Esophagus muscularis mucosa (tissue), 4 donors: ENCODE results near the gene METAP2. TPM values are rescaled to one million over a fixed set of nuclear protein-coding genes. Genes with fewer than 3 reads are reported as not detected.
"Not testable (repeated sequence)": the region's sequence is repeated elsewhere in the genome, so short reads cannot be mapped to it uniquely, and the experiment has no call there.

Source experiments
- DNase-seq: peaks from one replicate; pipeline ENCODE4 v3.0.0-alpha.2; 2017; ENCODE audit errors: extremely low spot score
- H3K27ac ChIP-seq, 4 donors: fragments of 200-600 bp; sonication (generic); replicated peaks in 1 of 4; 1 replicate in 3 of 4; 2 replicates in 1 of 4; pipeline ENCODE4 v1.5.1; 2016 to 2019; ENCODE audit warnings: mild to moderate bottlenecking in 1 of 4
- H3K27me3 ChIP-seq, 4 donors: fragments of 200-600 bp; sonication (generic); one replicate each; pipeline versions ENCODE4 v1.5.1 to v1.6.0; 2016 to 2019
- H3K36me3 ChIP-seq, 4 donors: fragments of 200-600 bp; sonication (generic); one replicate each; pipeline ENCODE4 v1.5.1; 2016 to 2019
- H3K4me1 ChIP-seq, 4 donors: fragments of 200-600 bp; sonication (generic); one replicate each; pipeline ENCODE4 v1.5.1; 2016 to 2019
- H3K4me3 ChIP-seq, 4 donors: fragments of 200-600 bp; sonication (generic); 1 replicate in 2 of 4; 2 replicates in 2 of 4; pipeline ENCODE4 v1.5.1; 2016 to 2019; ENCODE audit warnings: mild to moderate bottlenecking in 4 of 4, moderate library complexity in 1 of 4
- H3K9me3 ChIP-seq, 4 donors: fragments of 200-600 bp; sonication (generic); 1 replicate in 3 of 4; 2 replicates in 1 of 4; pipeline ENCODE4 v1.5.1; 2016 to 2019
- CTCF ChIP-seq, 3 experiments: fragments of 200-600 bp in 2 of 3; fragments of 450-650 bp in 1 of 3; sonication (generic) in 2 of 3; IDR thresholded peaks; one replicate each; pipeline ENCODE4 v1.5.1; 2017 to 2019; ENCODE audit warnings: antibody characterized with exemption in 3 of 3, mild to moderate bottlenecking in 2 of 3, moderate library complexity in 1 of 3
- EP300 ChIP-seq: sonication (generic); formaldehyde crosslinking; IDR thresholded peaks from one replicate; pipeline ENCODE4 v1.6.1; 2017; ENCODE audit warnings: antibody characterized with exemption
- POLR2A ChIP-seq: fragments of 450-650 bp; IDR thresholded peaks from one replicate; pipeline ENCODE4 v1.6.1; 2017; ENCODE audit warnings: antibody characterized with exemption, moderate library complexity, mild to moderate bottlenecking, low read depth
- POLR2AphosphoS5 ChIP-seq, 2 donors: sonication (generic); formaldehyde crosslinking; IDR thresholded peaks; one replicate each; pipeline ENCODE4 v1.6.1; 2017; ENCODE audit warnings: antibody characterized with exemption in 2 of 2
- WGBS: methylation state at CpG from one replicate; pipeline ENCODE4 v1.1.5; 2018; 5-methylcytosine and 5-hydroxymethylcytosine counted together
- intact Hi-C: fragments of 100-400 bp; cut with DNase I; formaldehyde crosslinking; loops from one replicate; pipeline ENCODE4 v1.15.1; 2023
- total RNA-seq, 4 donors: library from RNA; depleted of rRNA; stranded (reverse); fragments of >200 nt; gene quantifications; one replicate each; pipeline versions ENCODE4 v1.1.0 to v1.2.1, GENCODE V29; 2016

Gene METAP2
- total RNA-seq, 4 donors from 2014 or later, result 52.6 to 76.2 (median 69.7) TPM

- no peak for TF ChIP-seq EP300
- TF ChIP-seq CTCF (IDR thresholded peaks at IDR 0.05), result no peak
- no peak for TF ChIP-seq POLR2AphosphoS5 (IDR thresholded peaks at IDR 0.05)
- no peak for TF ChIP-seq POLR2A
- H3K4me1 ChIP-seq, result no peaks in the 10 kb centered on the region
- H3K36me3 ChIP-seq, result no peaks in the 10 kb centered on the region
- no peak overlapping the region for H3K4me3 ChIP-seq
- H3K27ac ChIP-seq, result no peak overlapping the region
- 93% methylated on average over 2 of the region's 2 CpGs for WGBS
- H3K27me3 ChIP-seq, result no peaks in the 10 kb centered on the region
- H3K9me3 ChIP-seq, result peaks cover 0 to 9% (median 5%) of the 10 kb centered on the region in 4 donors
- intact Hi-C loops, result no loop called here
- DNase-seq, result no peak
Measured at GRCh38 chr12:95462551-95462950, 11.4 kb upstream of the METAP2 start.

GRCh38 chr12:95463050-95463449, 10.9 kb upstream of the METAP2 start:
- intact Hi-C loops, result no loop called here
- H3K36me3 ChIP-seq, result no peaks in the 10 kb centered on the region
- peaks cover 0 to 4% (median 0%) of the 10 kb centered on the region in 4 donors for H3K9me3 ChIP-seq
- TF ChIP-seq POLR2AphosphoS5 (IDR thresholded peaks at IDR 0.05), result no peak
- no peak for TF ChIP-seq EP300
- no peak for TF ChIP-seq CTCF (IDR thresholded peaks at IDR 0.05)
- TF ChIP-seq POLR2A, result no peak
- no peak overlapping the region for H3K27ac ChIP-seq
- no peaks in the 10 kb centered on the region for H3K4me1 ChIP-seq
- WGBS, result 82% methylated on average over 4 of the region's 4 CpGs
- no peak overlapping the region for H3K4me3 ChIP-seq
- no peak for DNase-seq
- no peaks in the 10 kb centered on the region for H3K27me3 ChIP-seq

- WGBS, result 78% methylated on average over 4 of the region's 4 CpGs
- H3K9me3 ChIP-seq, H3K36me3 ChIP-seq, DNase-seq, H3K27me3 ChIP-seq, H3K4me1 ChIP-seq, H3K4me3 ChIP-seq, intact Hi-C loops, H3K27ac ChIP-seq: not testable (repeated sequence)
Measured at GRCh38 chr12:95463776-95464175, 10.2 kb upstream of the METAP2 start.

- intact Hi-C loops, result no loop called here
- DNase-seq, result no peak
- Histone ChIP-seq H3K4me3 (no peak overlapping the region), H3K27me3 (no peaks in the 10 kb centered on the region), H3K36me3 (no peaks in the 10 kb centered on the region), H3K4me1 (no peaks in the 10 kb centered on the region), H3K27ac (no peak overlapping the region), H3K9me3 (no peaks in the 10 kb centered on the region)
- no peak for TF ChIP-seq EP300
- TF ChIP-seq CTCF (IDR thresholded peaks at IDR 0.05), result no peak
- no peak for TF ChIP-seq POLR2A
- no peak for TF ChIP-seq POLR2AphosphoS5 (IDR thresholded peaks at IDR 0.05)
- WGBS, result 70% methylated on average over 2 of the region's 2 CpGs
Measured at GRCh38 chr12:95465275-95465674, 8.7 kb upstream of the METAP2 start.

- Histone ChIP-seq H3K27me3 (no peaks in the 10 kb centered on the region), H3K36me3 (no peaks in the 10 kb centered on the region), H3K27ac (no peak overlapping the region), H3K4me1 (peaks cover 5 to 16% (median 15%) of the 10 kb centered on the region in 4 donors), H3K9me3 (no peaks in the 10 kb centered on the region), H3K4me3 (no peak overlapping the region)
- intact Hi-C loops, result loop anchor here (5.0 kb wide), 1 partner anchor 83 kb away; no protein-coding TSS in a partner anchor
- WGBS, result 91% methylated on average over 1 of the region's 1 CpG
- no peak for DNase-seq
- no peak for TF ChIP-seq POLR2AphosphoS5 (IDR thresholded peaks at IDR 0.05)
- TF ChIP-seq POLR2A, result no peak
- no peak for TF ChIP-seq CTCF (IDR thresholded peaks at IDR 0.05)
- TF ChIP-seq EP300, result no peak
Measured at GRCh38 chr12:95470300-95470699, 3.7 kb upstream of the METAP2 start.
